Activated T-helper 1 cell treated with Interleukin-2 at 50 U/mL for 16 hours (primary cell): ENCODE measurements around the gene CEP76.
"Not testable (repeated sequence)": the region's sequence is repeated elsewhere in the genome, so short reads cannot be mapped to it uniquely, and the experiment has no call there.

Experiments
- DNase-seq: peaks from one replicate; pipeline ENCODE4 v3.0.0-alpha.2; 2020; ENCODE audit warnings: low read depth

Gene CEP76

DNA sequence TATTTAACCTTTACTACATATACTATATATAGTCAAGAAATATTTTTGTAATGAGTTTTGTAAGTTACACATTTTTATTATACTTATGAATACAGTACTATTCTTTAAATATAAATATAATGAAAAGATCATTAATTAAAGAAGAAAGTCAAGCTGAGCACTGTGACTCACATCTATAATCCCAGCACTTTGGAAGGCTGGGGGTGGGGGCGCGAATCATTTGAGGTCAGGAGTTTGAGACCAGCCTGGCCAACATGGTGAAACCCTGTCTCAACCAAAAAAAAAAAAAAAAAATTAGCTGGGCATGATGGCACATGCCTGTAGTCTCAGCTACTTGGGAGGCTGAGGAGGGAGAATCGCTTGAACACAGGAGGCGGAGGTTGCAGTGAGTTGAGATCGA is 58.8 kb downstream of the CEP76 start:
- not testable (repeated sequence) for DNase-seq

- DNase-seq: no peak
Measured at GRCh38 chr18:12640881-12641200, 61.7 kb downstream of the CEP76 start.

GRCh38 chr18:12639990-12640880 is 62.3 kb downstream of the CEP76 start:
- DNase-seq: no peak

DNA sequence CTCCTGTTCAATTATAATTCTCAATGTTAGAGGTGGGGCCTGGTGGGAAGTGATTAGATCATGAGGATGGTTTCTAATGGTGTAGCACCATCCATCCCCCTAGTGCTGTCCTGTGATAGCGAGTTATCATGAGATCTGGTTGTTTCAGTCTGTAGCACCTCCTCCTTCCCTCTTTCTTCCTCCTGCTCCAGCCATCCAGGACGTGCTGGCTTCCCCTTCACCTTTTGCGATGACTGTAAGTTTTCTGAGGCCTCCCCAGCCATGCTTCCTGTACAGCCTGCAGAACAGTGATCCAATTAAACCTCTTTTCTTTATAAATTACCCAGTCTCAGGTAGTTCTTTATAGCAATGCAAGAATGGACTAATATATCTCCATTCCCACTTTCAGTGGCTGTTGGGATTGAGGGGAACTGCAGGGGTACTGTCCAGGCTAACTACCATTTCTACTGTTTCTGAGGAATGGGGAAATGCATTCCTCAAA is 63.8 kb downstream of the CEP76 start:
- DNase-seq: no peak

DNA sequence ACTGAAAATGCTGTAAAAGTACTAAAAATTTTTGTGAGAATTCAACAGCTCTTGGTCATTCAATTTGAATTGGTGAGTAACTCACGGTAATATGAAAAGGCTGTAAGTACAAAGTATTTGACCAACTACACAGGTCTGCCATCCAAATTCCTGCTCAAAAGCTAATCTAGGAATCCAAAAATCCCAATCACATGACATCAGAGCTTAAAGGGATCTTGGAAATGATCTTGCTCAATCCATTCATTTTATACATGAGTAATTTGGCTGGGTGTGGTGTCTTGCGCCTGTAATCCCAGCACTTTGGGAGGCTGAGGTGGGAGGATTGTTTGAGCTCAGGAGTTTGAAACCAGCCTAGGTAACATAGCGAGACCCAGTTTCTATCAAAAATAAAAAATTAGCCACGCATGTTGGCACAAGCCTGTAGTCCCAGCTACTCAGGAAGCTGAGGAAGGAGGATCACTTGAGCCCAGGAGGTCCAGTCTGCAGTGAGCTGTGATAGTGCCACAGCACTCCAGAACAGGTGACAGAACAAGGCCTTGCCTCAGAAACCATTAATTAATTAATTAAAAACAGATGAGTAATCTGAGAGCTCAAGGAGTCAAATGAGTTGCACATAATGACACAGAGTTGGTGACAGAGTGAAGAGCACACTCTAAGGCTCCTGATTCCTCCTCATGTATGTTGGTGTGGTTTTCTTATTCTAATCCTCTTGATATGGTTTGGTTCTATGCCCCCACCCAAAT is 64.5 kb downstream of the CEP76 start:
- no peak for DNase-seq

- DNase-seq: no peak
Measured at GRCh38 chr18:12637393-12637792, 65.1 kb downstream of the CEP76 start.

- DNase-seq: no peak
Measured at GRCh38 chr18:12631831-12632477, 70.6 kb downstream of the CEP76 start.

GRCh38 chr18:12630136-12630535 is 72.4 kb downstream of the CEP76 start:
- DNase-seq: no peak

- no peak for DNase-seq
Measured at GRCh38 chr18:12628706-12629702, 73.5 kb downstream of the CEP76 start.

- DNase-seq: not testable (repeated sequence)
Measured at GRCh38 chr18:12627199-12627598, 75.3 kb downstream of the CEP76 start.

DNA sequence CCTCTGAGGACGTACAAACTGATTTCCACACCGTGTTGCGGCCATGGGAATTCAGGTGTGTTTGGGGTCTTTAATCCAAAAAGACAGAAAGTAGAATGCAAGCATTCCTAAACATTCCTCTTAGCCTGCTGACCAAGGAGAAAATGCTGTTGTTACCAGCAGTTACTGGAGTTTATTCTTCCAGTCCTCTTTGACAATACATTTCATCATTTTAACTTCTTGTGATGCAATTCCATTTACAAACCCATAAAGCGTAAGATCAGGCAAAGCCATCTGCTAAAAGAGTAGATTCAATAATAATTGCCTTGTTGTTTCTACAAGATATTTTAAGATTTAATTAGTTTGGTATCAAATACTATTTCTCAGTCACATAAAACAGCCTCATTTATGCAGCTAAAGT is 77.3 kb downstream of the CEP76 start:
- DNase-seq: no peak
